Measurements from ENCODE around the gene HSD17B12. TPM values are rescaled to one million over a fixed set of nuclear protein-coding genes. Genes with fewer than 3 reads are reported as not detected.

HSD17B12 gene
- total and polyA plus RNA-seq, 2 of the 8 experiments (the other 6 are each of a cell fraction or from before 2014, with no cell fraction given): 46.0 to 121 TPM

- no peak for TF ChIP-seq CHD7 (IDR thresholded peaks at IDR 0.05; ENCODE audit: insufficient replicate concordance, low read length)
- TF ChIP-seq SIN3A (conservative IDR thresholded peaks at IDR 0.05 in 1 of 2, IDR thresholded peaks at IDR 0.05 in 1 of 2; ENCODE audit: low read depth in 1 of 2, low read length in 2 of 2): no peak
- TF ChIP-seq POLR2A (IDR thresholded peaks at IDR 0.05; ENCODE audit: control extremely low read depth in 1 of 2, low read depth in 2 of 2, low read length in 2 of 2): no peak
- TF ChIP-seq HDAC2 (IDR thresholded peaks at IDR 0.05; ENCODE audit: borderline replicate concordance in 1 of 2, low read depth in 2 of 2, low read length in 2 of 2): no peak
- no peak for TF ChIP-seq MAX (IDR thresholded peaks at IDR 0.05)
- no peak for TF ChIP-seq MAFK (IDR thresholded peaks at IDR 0.05; ENCODE audit: low read depth, low read length)
- TF ChIP-seq PHF8 (conservative IDR thresholded peaks at IDR 0.05; ENCODE audit: low read depth, low read length): no peak
- no peak for TF ChIP-seq NANOG (IDR thresholded peaks at IDR 0.05; ENCODE audit: insufficient read depth, low read depth, low read length, poor library complexity, severe bottlenecking)
- TF ChIP-seq KDM4A (IDR thresholded peaks at IDR 0.05; ENCODE audit: low read depth, low read length, severe bottlenecking): no peak
- no peak for TF ChIP-seq JUN (IDR thresholded peaks at IDR 0.05; ENCODE audit: low read depth, low read length)
- TF ChIP-seq SP2 (IDR thresholded peaks at IDR 0.05; ENCODE audit: low read length): no peak
These were observed 104.8 kb downstream of the HSD17B12 start (continued) for GRCh38 chr11:43785318-43785717.

Measured in H1 (cell line).